H1 (cell line): ENCODE results near the gene AP2B1. TPM values are rescaled to one million over a fixed set of nuclear protein-coding genes. Genes with fewer than 3 reads are reported as not detected.

Experiments used
- EGR1 ChIP-seq: IDR thresholded peaks from 2 replicates; pipeline ENCODE4 v1.6.1; 2011; ENCODE audit warnings: low read depth, low read length, borderline replicate concordance
- JUND ChIP-seq: IDR thresholded peaks from 2 replicates; pipeline ENCODE4 v1.6.1; 2011; ENCODE audit warnings: mild to moderate bottlenecking, improper control_type of control experiment, low read length
- KDM4A ChIP-seq: IDR thresholded peaks from one replicate; pipeline ENCODE4 v1.7.1; 2012; ENCODE audit warnings: low read depth, mild to moderate bottlenecking, moderate library complexity, low read length, inconsistent platforms; ENCODE audit not compliant: severe bottlenecking
- KDM5A ChIP-seq: fragments of 200-600 bp; IDR thresholded peaks from 2 replicates; pipeline ENCODE4 v1.7.1; 2012; ENCODE audit warnings: mild to moderate bottlenecking, low read length, inconsistent platforms, mixed read lengths
- NANOG ChIP-seq: IDR thresholded peaks from 2 replicates; pipeline ENCODE4 v1.6.1; 2011; ENCODE audit warnings: low read length, low read depth, mild to moderate bottlenecking, inconsistent platforms; ENCODE audit not compliant: insufficient read depth, poor library complexity, severe bottlenecking
- RAD21 ChIP-seq, 2 experiments: IDR thresholded peaks in 1 of 2; conservative IDR thresholded peaks in 1 of 2; 2 replicates each; pipeline ENCODE4 v1.6.1; 2011; ENCODE audit warnings: low read depth in 2 of 2, low read length in 2 of 2, improper control_type of control experiment in 1 of 2, inconsistent platforms in 1 of 2, mild to moderate bottlenecking in 1 of 2, moderate library complexity in 1 of 2
- SP4 ChIP-seq: IDR thresholded peaks from 2 replicates; pipeline ENCODE4 v1.6.1; 2012; ENCODE audit warnings: low read length, inconsistent platforms
- ZNF274 ChIP-seq: IDR thresholded peaks from 2 replicates; pipeline ENCODE4 v1.7.0; 2012; ENCODE audit warnings: low read length, borderline replicate concordance; ENCODE audit errors: extremely low read depth
- polyA plus RNA-seq, 7 experiments: library from polyadenylated mRNA; depleted of rRNA in 3 of 7; stranded (reverse) in 5 of 7; unstranded in 2 of 7; fragments of >200 nt in 5 of 7; fragments of 200-250 nt in 2 of 7; gene quantifications; 1 replicate in 5 of 7; 2 replicates in 1 of 7; 4 replicates in 1 of 7; pipeline versions ENCODE4 v1.2.1 to v1.2.3, GENCODE V29; 2011 to 2013; ENCODE audit warnings: missing spikeins in 2 of 7, mixed read lengths in 2 of 7
- total RNA-seq: library from RNA; stranded (reverse); fragmentation: NEBNext Ultra II Directional; extraction: Animal tissue kit (Norgen Biotek cat#: 25700); gene quantifications from 2 replicates; pipeline ENCODE4 v1.2.1, GENCODE V29; 2021

The AP2B1 gene
- total and polyA plus RNA-seq, 2 of the 8 experiments (the other 6 are each of a cell fraction or from before 2014, with no cell fraction given): 95.5 to 199 TPM

GRCh38 chr17:35587074-35587961 lies at the start of gene AP2B1 (continued):
- TF ChIP-seq NANOG: no peak
- TF ChIP-seq ZNF274: no peak
- TF ChIP-seq RAD21 (IDR thresholded peaks at IDR 0.05 in 1 of 2, conservative IDR thresholded peaks at IDR 0.05 in 1 of 2; ENCODE audit: low read depth in 2 of 2, low read length in 2 of 2): no peak
- peak; percentile 97 for TF ChIP-seq JUND
- peak; percentile 99 for TF ChIP-seq KDM4A
- TF ChIP-seq KDM5A: peak; percentile 21; the same call in 1 of the 2 replicates
- peak; percentile 60; the same call in 1 of the 2 replicates for TF ChIP-seq EGR1
- peak; percentile 39; the same call in 1 of the 2 replicates for TF ChIP-seq SP4
- TF ChIP-seq, all 59 proteins: peak for 28
